Transverse colon (tissue), 4 donors: Measurements from ENCODE around the gene UBR7. TPM values are rescaled to one million over a fixed set of nuclear protein-coding genes. Genes with fewer than 3 reads are reported as not detected.

Source experiments
- DNase-seq: peaks from one replicate; pipeline ENCODE4 v3.0.0-alpha.2; 2019
- H3K27ac ChIP-seq, 4 donors: fragments of 200-600 bp; sonication (generic); 2 replicates each; pipeline ENCODE4 v1.5.1; 2016 to 2018; ENCODE audit warnings: inconsistent platforms in 4 of 4
- H3K27me3 ChIP-seq: fragments of 200-600 bp; sonication (generic); 2 replicates; pipeline ENCODE4 v1.5.1; 2017; ENCODE audit warnings: inconsistent platforms
- H3K36me3 ChIP-seq, 4 donors: fragments of 200-600 bp; sonication (generic); 2 replicates each; pipeline ENCODE4 v1.5.1; 2017 to 2019; ENCODE audit warnings: inconsistent platforms in 4 of 4
- H3K4me1 ChIP-seq, 4 donors: fragments of 200-600 bp; sonication (generic); 2 replicates each; pipeline ENCODE4 v1.5.1; 2017 to 2020; ENCODE audit warnings: inconsistent platforms in 4 of 4
- H3K4me3 ChIP-seq, 4 donors: fragments of 200-600 bp; sonication (generic); 1 replicate in 1 of 4; 2 replicates in 3 of 4; pipeline versions ENCODE4 v1.5.1 to v1.6.1; 2017 to 2019; ENCODE audit warnings: inconsistent platforms in 4 of 4
- H3K9me3 ChIP-seq, 2 donors: fragments of 200-600 bp; sonication (generic); 2 replicates each; pipeline ENCODE4 v1.5.1; 2017 to 2019; ENCODE audit warnings: inconsistent platforms in 2 of 2
- EP300 ChIP-seq: sonication (generic); formaldehyde crosslinking; IDR thresholded peaks from one replicate; pipeline ENCODE4 v1.6.1; 2017; ENCODE audit warnings: antibody characterized with exemption, low read depth
- POLR2A ChIP-seq: fragments of 450-650 bp; IDR thresholded peaks from one replicate; pipeline ENCODE4 v1.6.1; 2016; ENCODE audit warnings: antibody characterized with exemption, mild to moderate bottlenecking, moderate library complexity
- POLR2AphosphoS5 ChIP-seq, 3 donors: sonication (generic); formaldehyde crosslinking; IDR thresholded peaks; one replicate each; pipeline ENCODE4 v1.6.1; 2016; ENCODE audit warnings: antibody characterized with exemption in 3 of 3
- WGBS, 2 donors: methylation state at CpG; one replicate each; pipeline ENCODE4 v1.1.5; 2018; ENCODE audit warnings: low coverage in 1 of 2; 5-methylcytosine and 5-hydroxymethylcytosine counted together
- in situ Hi-C, 4 donors: fragments of 200-750 bp; cut with MboI; loops; one replicate each; pipeline versions ENCODE4 v1.15.0 to v1.15.1; 2017; ENCODE audit warnings: low sequenced_read_pairs in 3 of 4, low pct_ligation_motif_present in 1 of 4, low pct_unique_long_range_greater_than_20kb in 1 of 4
- intact Hi-C: fragments of 100-400 bp; cut with DNase I; formaldehyde crosslinking; loops from one replicate; pipeline ENCODE4 v1.15.1; 2023; ENCODE audit warnings: low total_unique reads
- total RNA-seq, 4 donors: library from RNA; depleted of rRNA; stranded (reverse); fragments of >200 nt; gene quantifications; one replicate each; pipeline ENCODE4 v1.1.0, GENCODE V29; 2016
- TF ChIP-seq, protein P1 (sequence below), 5 experiments: fragments of 200-600 bp in 3 of 5; fragments of 450-650 bp in 2 of 5; sonication (generic) in 3 of 5; IDR thresholded peaks; 1 replicate in 2 of 5; 2 replicates in 3 of 5; pipeline ENCODE4 v1.5.1; 2016 to 2017; ENCODE audit warnings: antibody characterized with exemption in 5 of 5, inconsistent platforms in 3 of 5, mild to moderate bottlenecking in 2 of 5, moderate library complexity in 1 of 5

UBR7 gene
- total RNA-seq, 4 donors from 2014 or later: 19.1 to 76.4 (median 23.8) TPM

DNA sequence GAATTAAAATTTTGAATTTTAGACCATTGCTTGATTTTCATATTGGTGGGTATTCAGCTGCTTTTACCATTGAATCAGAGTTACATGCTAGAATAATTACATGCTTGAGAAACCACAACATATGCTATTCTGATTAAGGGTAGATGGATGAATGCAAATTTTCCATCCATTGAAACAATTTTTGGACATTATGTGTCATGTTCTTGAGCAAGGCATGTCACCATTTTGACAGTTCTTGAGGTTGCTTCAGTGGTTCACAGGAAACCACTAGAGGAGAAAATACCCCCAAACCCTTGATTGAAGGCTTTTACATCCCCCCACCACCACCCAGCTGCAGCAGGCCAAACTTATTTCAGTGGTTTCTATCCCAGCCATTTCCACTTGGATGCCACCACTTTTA is 13.5 kb downstream of the UBR7 start:
- DNase-seq: no peak
- intact Hi-C loops: no loop called here
- Histone ChIP-seq H3K27ac (no peak overlapping the region), H3K9me3 (no peaks in the 10 kb centered on the region), H3K4me3 (no peak overlapping the region), H3K4me1 (no peaks in the 10 kb centered on the region), H3K27me3 (no peaks in the 10 kb centered on the region), H3K36me3 (peaks cover 0 to 70% (median 22%) of the 10 kb centered on the region in 4 donors)
- in situ Hi-C loops: no loop called here
- no peak for TF ChIP-seq EP300
- TF ChIP-seq POLR2AphosphoS5 (IDR thresholded peaks at IDR 0.05): no peak
- TF ChIP-seq POLR2A: no peak
- TF ChIP-seq, protein P1, sequence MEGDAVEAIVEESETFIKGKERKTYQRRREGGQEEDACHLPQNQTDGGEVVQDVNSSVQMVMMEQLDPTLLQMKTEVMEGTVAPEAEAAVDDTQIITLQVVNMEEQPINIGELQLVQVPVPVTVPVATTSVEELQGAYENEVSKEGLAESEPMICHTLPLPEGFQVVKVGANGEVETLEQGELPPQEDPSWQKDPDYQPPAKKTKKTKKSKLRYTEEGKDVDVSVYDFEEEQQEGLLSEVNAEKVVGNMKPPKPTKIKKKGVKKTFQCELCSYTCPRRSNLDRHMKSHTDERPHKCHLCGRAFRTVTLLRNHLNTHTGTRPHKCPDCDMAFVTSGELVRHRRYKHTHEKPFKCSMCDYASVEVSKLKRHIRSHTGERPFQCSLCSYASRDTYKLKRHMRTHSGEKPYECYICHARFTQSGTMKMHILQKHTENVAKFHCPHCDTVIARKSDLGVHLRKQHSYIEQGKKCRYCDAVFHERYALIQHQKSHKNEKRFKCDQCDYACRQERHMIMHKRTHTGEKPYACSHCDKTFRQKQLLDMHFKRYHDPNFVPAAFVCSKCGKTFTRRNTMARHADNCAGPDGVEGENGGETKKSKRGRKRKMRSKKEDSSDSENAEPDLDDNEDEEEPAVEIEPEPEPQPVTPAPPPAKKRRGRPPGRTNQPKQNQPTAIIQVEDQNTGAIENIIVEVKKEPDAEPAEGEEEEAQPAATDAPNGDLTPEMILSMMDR (IDR thresholded peaks at IDR 0.05): no peak

DNA sequence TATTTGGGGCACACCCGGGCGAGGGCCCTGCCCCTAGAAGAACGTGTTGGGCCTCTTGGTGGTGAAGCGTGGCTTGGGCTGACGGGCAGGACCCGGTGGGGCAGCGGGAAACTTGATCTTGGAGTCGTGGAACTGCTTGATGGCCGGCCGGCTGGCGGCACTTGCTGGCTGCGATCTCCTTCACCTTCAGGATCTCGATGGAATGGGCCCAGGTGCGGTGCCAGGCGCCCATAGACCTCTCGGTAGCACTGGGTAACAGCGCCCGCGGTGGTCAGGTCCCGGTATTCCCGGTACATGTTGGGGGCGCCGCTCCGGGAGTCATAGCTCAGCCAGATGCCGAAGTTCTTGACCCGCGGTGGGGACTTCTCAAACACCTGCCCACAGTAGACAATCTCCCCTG is 16.5 kb downstream of the UBR7 start:
- H3K36me3 ChIP-seq: peaks cover 0 to 73% (median 22%) of the 10 kb centered on the region in 4 donors
- no peak overlapping the region for H3K4me3 ChIP-seq
- no peaks in the 10 kb centered on the region for H3K27me3 ChIP-seq
- no peak for DNase-seq
- no peaks in the 10 kb centered on the region for H3K9me3 ChIP-seq
- H3K27ac ChIP-seq: no peak overlapping the region
- in situ Hi-C loops (no loop called here), intact Hi-C loops (no loop called here)
- TF ChIP-seq POLR2A (no peak), POLR2AphosphoS5 (IDR thresholded peaks at IDR 0.05) (no peak), EP300 (no peak)
- TF ChIP-seq, protein P1 (IDR thresholded peaks at IDR 0.05): no peak
- H3K4me1 ChIP-seq: no peaks in the 10 kb centered on the region
- 96% methylated on average over 24 of the region's 27 CpGs; no CpG with 5 or more reads in 1 of the 2 donors for WGBS, 2 donors

DNA sequence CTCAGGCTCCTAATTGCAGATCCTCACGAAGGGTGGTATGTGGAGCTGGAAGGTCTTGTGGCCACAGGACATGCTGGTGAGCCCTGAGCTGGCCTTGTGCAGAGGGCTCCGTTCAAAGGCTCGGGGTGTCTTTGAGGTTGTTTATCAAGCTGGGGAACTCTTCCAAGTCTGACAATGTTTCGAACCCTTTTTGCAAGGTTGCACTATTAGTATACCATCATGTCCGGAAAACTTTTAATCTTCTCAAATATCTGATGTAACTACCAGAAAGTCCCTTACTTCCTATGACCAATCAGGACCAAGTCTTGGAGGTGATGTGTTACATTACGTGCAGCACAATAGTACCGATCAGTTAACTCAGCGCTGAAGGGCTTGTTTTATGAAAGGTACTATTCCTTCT is 21.5 kb downstream of the UBR7 start:
- H3K27ac ChIP-seq: no peak overlapping the region
- no peaks in the 10 kb centered on the region for H3K27me3 ChIP-seq
- no peak for TF ChIP-seq EP300
- no peak for TF ChIP-seq POLR2AphosphoS5 (IDR thresholded peaks at IDR 0.05)
- TF ChIP-seq, protein P1 (IDR thresholded peaks at IDR 0.05): no peak
- TF ChIP-seq POLR2A: no peak
- no peak overlapping the region for H3K4me3 ChIP-seq
- DNase-seq: no peak
- 89 to 91% methylated on average over 5 to 8 of the region's 8 CpGs for WGBS, 2 donors
- peaks cover 0 to 9% (median 6%) of the 10 kb centered on the region in 4 donors for H3K4me1 ChIP-seq
- intact Hi-C loops: no loop called here
- peaks cover 0 to 33% (median 13%) of the 10 kb centered on the region in 4 donors for H3K36me3 ChIP-seq
- in situ Hi-C loops: loop anchor here in 1 of 4 donors (25.0 kb wide), 1 partner anchor 309 kb away; no protein-coding TSS in a partner anchor
- no peaks in the 10 kb centered on the region for H3K9me3 ChIP-seq

DNA sequence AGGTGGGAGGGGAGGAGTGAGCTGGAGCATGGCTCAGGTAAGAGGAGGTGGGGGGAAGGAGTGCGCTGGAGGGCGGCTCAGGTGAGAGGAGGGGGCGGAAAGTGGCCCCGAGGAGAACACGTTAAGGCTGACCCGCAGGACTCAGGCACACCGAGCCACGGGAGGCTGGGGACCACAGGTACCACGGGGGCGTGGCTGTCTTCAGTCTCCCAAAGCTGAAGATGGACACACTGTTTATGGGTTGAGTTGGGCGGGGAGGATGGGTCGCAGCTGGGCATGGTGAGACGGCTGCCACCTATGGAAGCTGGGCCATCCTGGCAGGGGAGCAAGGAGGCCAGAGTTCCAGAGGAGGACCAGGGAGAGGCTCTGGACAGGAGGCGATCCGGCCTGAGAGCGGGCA is 23.5 kb downstream of the UBR7 start:
- intact Hi-C loops (no loop called here), in situ Hi-C loops (loop anchor here in 1 of 4 donors (25.0 kb wide), 1 partner anchor 307 kb away; no protein-coding TSS in a partner anchor)
- DNase-seq: no peak
- Histone ChIP-seq H3K4me3 (no peak overlapping the region), H3K4me1 (peaks cover 0 to 9% (median 6%) of the 10 kb centered on the region in 4 donors), H3K9me3 (no peaks in the 10 kb centered on the region), H3K27me3 (no peaks in the 10 kb centered on the region), H3K27ac (no peak overlapping the region), H3K36me3 (peaks cover 0 to 22% (median 11%) of the 10 kb centered on the region in 4 donors)
- TF ChIP-seq, protein P1 (IDR thresholded peaks at IDR 0.05): no peak
- TF ChIP-seq EP300 (no peak), POLR2A (no peak), POLR2AphosphoS5 (IDR thresholded peaks at IDR 0.05) (no peak)
- WGBS, 2 donors: 93 to 95% methylated on average over 2 to 16 of the region's 16 CpGs
